C4-2B (cell line): ENCODE results near the gene C16orf74.

ENCODE experiments used
- CTCF ChIP-seq: fragments of 450-650 bp; conservative IDR thresholded peaks from 2 replicates; pipeline ENCODE4 v1.5.1; 2017; ENCODE audit warnings: mild to moderate bottlenecking
- ZFX ChIP-seq: fragments of 450-650 bp; IDR thresholded peaks from 2 replicates; pipeline ENCODE4 v1.6.1; 2017

- TF ChIP-seq CTCF (no peak), ZFX (no peak)
Measured at GRCh38 chr16:85754413-85754812, 3.5 kb upstream of the C16orf74 start.
